Bronchial epithelial cell (primary cell): ENCODE results near the gene SLIT3. TPM values are rescaled to one million over a fixed set of nuclear protein-coding genes. Genes with fewer than 3 reads are reported as not detected.

ENCODE experiments used
- DNase-seq: peaks from one replicate; pipeline ENCODE4 v3.0.0-alpha.2; 2010; ENCODE audit warnings: low read depth
- FAIRE-seq: peaks from 2 replicates; lab custom pipeline; 2011; peaks lifted over from hg19 to GRCh38; lab: Jason Lieb, UNC
- H3K27me3 ChIP-seq: 2 replicates; pipeline ENCODE4 v1.5.1; 2011; ENCODE audit warnings: low read length; ENCODE audit not compliant: control insufficient read depth, insufficient read depth
- H3K36me3 ChIP-seq: 2 replicates; pipeline ENCODE4 v1.5.1; 2011; ENCODE audit warnings: low read length; ENCODE audit not compliant: control insufficient read depth, insufficient read depth
- H3K4me3 ChIP-seq: 2 replicates; pipeline ENCODE4 v1.5.1; 2011; ENCODE audit warnings: mild to moderate bottlenecking, low read depth, low read length, control low read depth
- total RNA-seq: library from RNA; depleted of rRNA; stranded (reverse); fragments of >200 nt; gene quantifications from 2 replicates; pipeline ENCODE4 v1.2.1, GENCODE V29; 2014
- TF ChIP-seq, protein P1 (sequence below): IDR thresholded peaks from 2 replicates; pipeline ENCODE4 v1.5.1; 2011; ENCODE audit warnings: mild to moderate bottlenecking, moderate library complexity, low read length, control low read depth, inconsistent platforms; ENCODE audit not compliant: insufficient read depth, severe bottlenecking

Gene SLIT3
- total RNA-seq, 1 donor from 2014 or later = 0.79 TPM

DNA sequence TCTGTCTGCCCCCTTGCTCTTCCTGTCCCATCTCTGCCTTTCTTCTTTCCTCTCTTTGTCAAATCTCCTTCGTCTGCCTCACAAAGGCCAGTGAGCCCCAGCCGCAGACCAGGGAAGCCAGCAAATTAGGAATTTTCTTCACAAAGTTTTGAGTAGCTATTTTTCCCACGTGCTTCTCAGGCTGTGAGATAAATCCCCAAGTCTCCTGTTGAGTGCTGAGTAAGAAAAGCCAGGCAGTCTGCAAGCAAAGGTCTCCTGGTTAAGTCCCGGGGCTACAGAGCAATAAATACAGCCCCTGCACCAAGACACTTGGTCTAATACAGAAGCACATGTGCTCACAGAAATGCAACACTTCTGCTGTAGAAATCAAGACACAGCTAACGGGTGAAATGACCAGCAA, 284.9 kb downstream of the SLIT3 start:
- no peaks in the 10 kb centered on the region for H3K27me3 ChIP-seq
- H3K36me3 ChIP-seq = no peaks in the 10 kb centered on the region
- FAIRE-seq (no peak), DNase-seq (no peak)
- TF ChIP-seq, protein P1, sequence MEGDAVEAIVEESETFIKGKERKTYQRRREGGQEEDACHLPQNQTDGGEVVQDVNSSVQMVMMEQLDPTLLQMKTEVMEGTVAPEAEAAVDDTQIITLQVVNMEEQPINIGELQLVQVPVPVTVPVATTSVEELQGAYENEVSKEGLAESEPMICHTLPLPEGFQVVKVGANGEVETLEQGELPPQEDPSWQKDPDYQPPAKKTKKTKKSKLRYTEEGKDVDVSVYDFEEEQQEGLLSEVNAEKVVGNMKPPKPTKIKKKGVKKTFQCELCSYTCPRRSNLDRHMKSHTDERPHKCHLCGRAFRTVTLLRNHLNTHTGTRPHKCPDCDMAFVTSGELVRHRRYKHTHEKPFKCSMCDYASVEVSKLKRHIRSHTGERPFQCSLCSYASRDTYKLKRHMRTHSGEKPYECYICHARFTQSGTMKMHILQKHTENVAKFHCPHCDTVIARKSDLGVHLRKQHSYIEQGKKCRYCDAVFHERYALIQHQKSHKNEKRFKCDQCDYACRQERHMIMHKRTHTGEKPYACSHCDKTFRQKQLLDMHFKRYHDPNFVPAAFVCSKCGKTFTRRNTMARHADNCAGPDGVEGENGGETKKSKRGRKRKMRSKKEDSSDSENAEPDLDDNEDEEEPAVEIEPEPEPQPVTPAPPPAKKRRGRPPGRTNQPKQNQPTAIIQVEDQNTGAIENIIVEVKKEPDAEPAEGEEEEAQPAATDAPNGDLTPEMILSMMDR = no peak
- no peak overlapping the region for H3K4me3 ChIP-seq

DNA sequence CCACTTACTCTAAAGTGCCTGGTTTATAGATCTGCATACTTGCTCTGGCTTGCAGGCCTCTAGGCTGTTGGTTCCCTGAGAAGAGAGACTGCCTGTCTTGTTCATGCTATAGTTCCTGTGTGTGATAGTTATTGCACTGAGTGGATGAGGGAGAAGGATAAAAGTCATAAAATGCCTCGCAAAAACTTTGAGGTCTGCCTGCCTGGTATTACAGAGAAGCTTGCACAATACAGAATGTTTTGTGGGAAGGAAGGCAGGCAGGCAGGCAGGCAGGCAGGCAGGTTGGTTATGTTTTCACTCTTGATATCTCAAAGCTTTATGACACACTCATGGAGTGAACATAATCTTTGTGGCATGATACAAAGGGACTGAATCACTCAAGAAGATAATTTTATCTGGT, 287.1 kb downstream of the SLIT3 start:
- Histone ChIP-seq H3K27me3 (no peaks in the 10 kb centered on the region), H3K4me3 (no peak overlapping the region), H3K36me3 (no peaks in the 10 kb centered on the region)
- DNase-seq = peak; percentile 49
- FAIRE-seq = no peak
- TF ChIP-seq, protein P1 = no peak

DNA sequence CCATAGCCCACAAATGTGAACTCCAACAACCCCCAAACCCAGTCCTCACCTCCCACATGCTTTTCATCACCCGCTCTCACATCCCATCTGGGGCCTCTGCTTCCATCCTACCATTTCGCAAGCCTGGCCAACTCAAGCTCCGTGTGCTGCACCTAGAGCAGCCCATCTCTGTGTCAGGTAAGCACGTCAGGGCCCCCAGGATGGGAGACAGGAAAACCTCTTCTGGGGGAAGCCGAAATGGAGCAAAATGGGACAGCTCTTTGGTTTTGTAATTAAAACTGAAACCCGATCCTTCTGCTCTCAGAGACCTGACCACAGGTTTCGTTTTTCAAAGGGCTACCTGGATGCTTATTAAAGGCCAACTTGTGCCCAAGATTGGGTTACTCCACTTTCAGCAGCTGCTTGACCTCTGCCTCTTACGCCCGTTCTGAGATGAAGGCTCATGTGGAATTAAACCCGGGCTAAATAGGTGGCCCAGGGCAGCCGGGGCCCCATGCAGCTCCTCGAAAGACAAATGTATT, 287.7 kb downstream of the SLIT3 start:
- Histone ChIP-seq H3K27me3 (no peaks in the 10 kb centered on the region), H3K36me3 (no peaks in the 10 kb centered on the region), H3K4me3 (no peak overlapping the region)
- FAIRE-seq = no peak
- TF ChIP-seq, protein P1 = no peak
- DNase-seq = no peak

DNA sequence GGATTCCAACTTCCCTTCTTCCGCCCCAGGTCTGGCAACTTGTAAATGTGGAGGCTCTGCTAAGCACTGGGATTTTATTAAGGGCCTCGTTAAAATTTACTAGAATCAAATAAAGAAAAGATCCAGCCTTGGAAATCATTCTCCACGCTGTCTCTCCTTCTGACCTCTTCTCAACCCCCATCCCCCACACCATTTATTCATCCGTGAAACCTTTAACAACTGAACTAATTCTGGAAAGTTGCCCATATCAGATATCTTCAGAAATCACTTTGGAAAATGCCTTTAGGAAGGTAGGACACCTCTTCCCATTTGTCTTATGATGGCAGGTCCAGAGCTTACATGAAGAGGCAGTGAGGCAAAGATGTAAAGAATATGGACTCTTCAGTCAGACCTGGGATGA, 288.5 kb downstream of the SLIT3 start:
- Histone ChIP-seq H3K36me3 (no peaks in the 10 kb centered on the region), H3K4me3 (no peak overlapping the region), H3K27me3 (no peaks in the 10 kb centered on the region)
- FAIRE-seq = no peak
- TF ChIP-seq, protein P1 = no peak
- no peak for DNase-seq

DNA sequence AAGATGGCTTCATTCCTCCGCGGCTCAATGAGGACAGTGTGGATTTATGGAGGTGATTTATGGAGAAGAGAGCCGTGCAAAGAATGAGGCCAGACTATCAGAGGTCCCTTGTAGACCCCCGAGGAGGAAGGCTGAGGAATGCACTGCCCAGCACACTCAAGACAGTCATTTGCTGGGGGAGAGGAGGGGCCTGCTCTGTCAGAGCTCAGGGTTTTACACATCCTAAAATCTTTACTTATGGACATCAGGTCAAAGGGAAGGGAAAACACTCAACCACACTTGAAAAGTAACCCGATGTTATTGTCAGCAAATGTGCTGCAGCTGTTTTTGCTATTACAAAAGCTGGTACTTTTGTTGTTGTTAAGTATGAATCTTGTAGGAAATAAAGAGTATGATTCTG, 289.5 kb downstream of the SLIT3 start:
- Histone ChIP-seq H3K36me3 (no peaks in the 10 kb centered on the region), H3K4me3 (no peak overlapping the region), H3K27me3 (no peaks in the 10 kb centered on the region)
- DNase-seq (no peak), FAIRE-seq (no peak)
- TF ChIP-seq, protein P1 = no peak

DNA sequence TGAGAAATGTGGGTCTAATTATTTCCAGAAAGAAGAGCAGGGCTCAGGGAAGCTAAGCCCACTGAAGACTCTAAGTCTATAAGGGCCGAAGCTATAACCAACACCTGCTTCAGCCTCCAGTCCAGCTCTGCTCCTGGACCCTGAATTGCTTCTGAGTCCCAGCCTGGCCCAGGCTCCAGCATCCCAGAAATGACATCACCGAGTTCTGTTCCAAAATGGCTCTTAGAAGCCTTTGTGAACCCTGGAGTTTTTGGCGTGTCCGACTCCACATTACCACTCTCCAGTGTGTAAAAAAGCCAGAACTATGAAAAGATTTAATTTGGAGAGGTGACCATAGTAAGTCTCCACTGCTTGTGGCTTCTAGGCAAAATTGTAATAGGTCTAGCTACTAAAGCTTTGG, 289.9 kb downstream of the SLIT3 start:
- Histone ChIP-seq H3K27me3 (no peaks in the 10 kb centered on the region), H3K4me3 (no peak overlapping the region), H3K36me3 (no peaks in the 10 kb centered on the region)
- DNase-seq = no peak
- no peak for FAIRE-seq
- TF ChIP-seq, protein P1 = no peak
